ENCODE measurements around the gene MAN1A1.

MAN1A1 gene

DNA sequence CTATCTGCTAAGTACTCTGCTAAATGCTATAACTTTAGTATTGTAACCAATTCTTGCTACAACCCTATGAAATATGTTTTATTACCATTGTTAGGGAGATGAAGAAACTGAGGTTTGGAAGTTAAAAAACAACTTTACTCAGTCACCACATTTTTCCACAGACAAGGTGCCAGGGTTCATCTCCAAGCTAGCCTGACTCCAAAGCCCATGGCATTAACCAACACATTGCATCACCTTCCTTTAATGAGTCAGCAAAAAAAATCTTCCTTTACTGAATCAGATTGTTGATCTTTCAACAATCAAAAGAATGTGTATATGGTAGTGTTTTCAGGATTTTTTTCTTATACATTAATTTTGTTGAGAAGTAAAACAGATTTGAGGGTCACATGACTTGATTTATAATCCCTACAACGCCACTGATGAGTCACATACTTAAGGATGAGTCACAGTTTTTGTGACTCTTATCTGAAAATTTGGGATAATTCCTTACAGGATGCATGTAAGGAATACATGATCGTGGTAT is 41.5 kb downstream of the MAN1A1 start:
- TF ChIP-seq CEBPB (IDR thresholded peaks at IDR 0.05) (peak; percentile 59; the same call in 1 of the 2 replicates), EGR1 (IDR thresholded peaks at IDR 0.05) (no peak), FOXM1 (IDR thresholded peaks at IDR 0.05; ENCODE audit: borderline replicate concordance, low read depth) (no peak), NFIC (IDR thresholded peaks at IDR 0.05) (no peak)

DNA sequence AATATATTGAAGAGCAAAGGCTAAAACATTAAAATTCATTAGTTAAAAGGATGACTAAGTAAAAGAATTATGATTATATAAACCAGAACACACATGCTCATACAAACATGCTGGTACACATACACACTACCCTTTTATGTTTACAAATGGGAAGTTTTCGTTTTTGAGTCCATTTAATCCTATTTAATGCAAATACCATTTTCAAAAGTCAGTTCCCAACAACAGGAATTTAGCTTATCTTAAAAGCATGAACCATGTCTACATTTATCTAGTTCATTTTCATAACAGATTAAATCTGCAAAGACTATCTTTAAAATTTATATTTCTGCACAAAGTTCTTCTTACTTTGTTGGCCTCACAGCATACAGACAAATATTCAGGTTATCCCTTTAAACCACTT is 42.5 kb downstream of the MAN1A1 start:
- TF ChIP-seq TAF1 (IDR thresholded peaks at IDR 0.05; ENCODE audit: low read depth) (no peak), TEAD4 (IDR thresholded peaks at IDR 0.05) (no peak), EGR1 (IDR thresholded peaks at IDR 0.05) (no peak), CEBPB (IDR thresholded peaks at IDR 0.05) (no peak), CREB1 (IDR thresholded peaks at IDR 0.05; ENCODE audit: low read depth) (no peak), TCF12 (IDR thresholded peaks at IDR 0.05; ENCODE audit: low read depth) (no peak), RAD21 (IDR thresholded peaks at IDR 0.05; ENCODE audit: low read depth) (no peak), FOXM1 (IDR thresholded peaks at IDR 0.05; ENCODE audit: borderline replicate concordance, low read depth) (no peak), ZBTB7A (IDR thresholded peaks at IDR 0.05; ENCODE audit: low read depth) (no peak), EP300 (IDR thresholded peaks at IDR 0.05; ENCODE audit: borderline replicate concordance) (no peak), YY1 (IDR thresholded peaks at IDR 0.05; ENCODE audit: low read depth) (no peak)
- TF ChIP-seq, protein P1, sequence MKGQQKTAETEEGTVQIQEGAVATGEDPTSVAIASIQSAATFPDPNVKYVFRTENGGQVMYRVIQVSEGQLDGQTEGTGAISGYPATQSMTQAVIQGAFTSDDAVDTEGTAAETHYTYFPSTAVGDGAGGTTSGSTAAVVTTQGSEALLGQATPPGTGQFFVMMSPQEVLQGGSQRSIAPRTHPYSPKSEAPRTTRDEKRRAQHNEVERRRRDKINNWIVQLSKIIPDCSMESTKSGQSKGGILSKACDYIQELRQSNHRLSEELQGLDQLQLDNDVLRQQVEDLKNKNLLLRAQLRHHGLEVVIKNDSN (IDR thresholded peaks at IDR 0.05): no peak
- TF ChIP-seq, protein P2, sequence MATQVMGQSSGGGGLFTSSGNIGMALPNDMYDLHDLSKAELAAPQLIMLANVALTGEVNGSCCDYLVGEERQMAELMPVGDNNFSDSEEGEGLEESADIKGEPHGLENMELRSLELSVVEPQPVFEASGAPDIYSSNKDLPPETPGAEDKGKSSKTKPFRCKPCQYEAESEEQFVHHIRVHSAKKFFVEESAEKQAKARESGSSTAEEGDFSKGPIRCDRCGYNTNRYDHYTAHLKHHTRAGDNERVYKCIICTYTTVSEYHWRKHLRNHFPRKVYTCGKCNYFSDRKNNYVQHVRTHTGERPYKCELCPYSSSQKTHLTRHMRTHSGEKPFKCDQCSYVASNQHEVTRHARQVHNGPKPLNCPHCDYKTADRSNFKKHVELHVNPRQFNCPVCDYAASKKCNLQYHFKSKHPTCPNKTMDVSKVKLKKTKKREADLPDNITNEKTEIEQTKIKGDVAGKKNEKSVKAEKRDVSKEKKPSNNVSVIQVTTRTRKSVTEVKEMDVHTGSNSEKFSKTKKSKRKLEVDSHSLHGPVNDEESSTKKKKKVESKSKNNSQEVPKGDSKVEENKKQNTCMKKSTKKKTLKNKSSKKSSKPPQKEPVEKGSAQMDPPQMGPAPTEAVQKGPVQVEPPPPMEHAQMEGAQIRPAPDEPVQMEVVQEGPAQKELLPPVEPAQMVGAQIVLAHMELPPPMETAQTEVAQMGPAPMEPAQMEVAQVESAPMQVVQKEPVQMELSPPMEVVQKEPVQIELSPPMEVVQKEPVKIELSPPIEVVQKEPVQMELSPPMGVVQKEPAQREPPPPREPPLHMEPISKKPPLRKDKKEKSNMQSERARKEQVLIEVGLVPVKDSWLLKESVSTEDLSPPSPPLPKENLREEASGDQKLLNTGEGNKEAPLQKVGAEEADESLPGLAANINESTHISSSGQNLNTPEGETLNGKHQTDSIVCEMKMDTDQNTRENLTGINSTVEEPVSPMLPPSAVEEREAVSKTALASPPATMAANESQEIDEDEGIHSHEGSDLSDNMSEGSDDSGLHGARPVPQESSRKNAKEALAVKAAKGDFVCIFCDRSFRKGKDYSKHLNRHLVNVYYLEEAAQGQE (IDR thresholded peaks at IDR 0.05; ENCODE audit: low read depth): no peak
- TF ChIP-seq, protein P3, sequence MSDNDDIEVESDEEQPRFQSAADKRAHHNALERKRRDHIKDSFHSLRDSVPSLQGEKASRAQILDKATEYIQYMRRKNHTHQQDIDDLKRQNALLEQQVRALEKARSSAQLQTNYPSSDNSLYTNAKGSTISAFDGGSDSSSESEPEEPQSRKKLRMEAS (IDR thresholded peaks at IDR 0.05): no peak

DNA sequence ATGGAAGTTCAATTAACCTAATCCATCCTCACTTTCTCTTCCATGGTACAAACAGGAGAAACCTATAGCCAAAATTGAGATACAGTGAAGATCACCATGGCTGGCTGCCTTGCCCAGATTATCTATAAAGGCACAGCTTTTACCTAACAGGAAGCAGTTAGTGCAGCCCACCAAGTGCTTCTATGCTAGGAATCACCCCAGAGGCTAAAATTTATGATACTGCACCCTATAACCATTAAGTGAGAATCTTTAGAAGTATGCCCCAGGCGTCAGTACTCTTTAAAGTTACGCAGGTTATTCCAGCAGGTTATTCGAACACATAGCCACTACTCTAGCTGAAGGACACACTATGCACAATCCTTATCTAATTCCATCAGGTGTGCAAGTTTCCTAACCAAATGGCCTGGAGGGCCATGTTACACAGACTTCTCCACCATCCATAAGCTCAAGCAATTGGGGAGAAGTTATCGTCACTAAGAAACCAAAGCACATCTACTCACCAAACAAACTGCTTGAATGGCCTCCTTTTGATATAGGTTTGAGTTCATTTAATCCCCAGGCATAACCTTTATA is 43.1 kb downstream of the MAN1A1 start:
- TF ChIP-seq YY1 (IDR thresholded peaks at IDR 0.05; ENCODE audit: low read depth): no peak
- no peak for TF ChIP-seq TAF1 (IDR thresholded peaks at IDR 0.05; ENCODE audit: low read depth)
- no peak for TF ChIP-seq NFIC (IDR thresholded peaks at IDR 0.05)
- TF ChIP-seq, protein P2 (IDR thresholded peaks at IDR 0.05; ENCODE audit: low read depth): no peak
- no peak for TF ChIP-seq CEBPB (IDR thresholded peaks at IDR 0.05)
- no peak for TF ChIP-seq TEAD4 (IDR thresholded peaks at IDR 0.05)
- TF ChIP-seq, protein P3 (IDR thresholded peaks at IDR 0.05): no peak
- no peak for TF ChIP-seq CREB1 (IDR thresholded peaks at IDR 0.05; ENCODE audit: low read depth)
- no peak for TF ChIP-seq ZBTB7A (IDR thresholded peaks at IDR 0.05; ENCODE audit: low read depth)
- TF ChIP-seq, protein P1 (IDR thresholded peaks at IDR 0.05): no peak
- TF ChIP-seq EGR1 (IDR thresholded peaks at IDR 0.05): no peak
- no peak for TF ChIP-seq RAD21 (IDR thresholded peaks at IDR 0.05; ENCODE audit: low read depth)
- no peak for TF ChIP-seq FOXM1 (IDR thresholded peaks at IDR 0.05; ENCODE audit: borderline replicate concordance, low read depth)
- TF ChIP-seq TCF12 (IDR thresholded peaks at IDR 0.05; ENCODE audit: low read depth): no peak
- TF ChIP-seq EP300 (IDR thresholded peaks at IDR 0.05; ENCODE audit: borderline replicate concordance): no peak

DNA sequence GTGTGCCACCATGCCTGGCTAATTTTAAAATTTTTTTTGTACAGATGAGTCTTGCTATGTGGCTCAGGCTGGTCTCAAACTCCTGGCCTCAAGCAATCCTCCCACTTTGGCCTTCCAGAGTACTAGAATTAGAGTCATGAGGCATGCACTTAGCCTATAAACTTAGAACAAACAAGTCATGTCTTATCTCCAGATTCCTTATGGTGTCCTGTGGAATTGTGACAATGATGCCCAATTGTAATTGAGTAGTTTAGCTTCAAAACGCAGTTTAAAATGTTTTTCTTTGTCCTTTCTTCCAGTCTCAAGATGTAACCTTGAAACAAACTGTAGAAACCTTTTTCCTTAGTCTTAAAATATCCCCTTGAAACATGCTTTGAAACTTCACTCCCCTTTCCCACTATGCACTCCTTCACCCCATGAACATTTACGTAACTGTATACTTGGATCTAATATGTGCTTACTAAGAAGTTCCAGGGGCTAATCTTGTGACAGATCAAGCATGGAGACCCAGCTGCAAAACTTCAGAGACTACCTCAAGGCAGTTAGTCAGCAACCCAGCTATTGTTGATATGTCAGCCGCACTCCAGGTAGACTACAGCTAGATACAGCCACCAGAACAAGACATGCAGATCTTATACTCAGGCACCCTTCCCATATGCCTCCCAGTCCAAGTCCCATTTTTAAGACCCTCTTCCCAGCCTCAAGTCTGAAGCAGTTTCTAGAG is 46.2 kb downstream of the MAN1A1 start:
- TF ChIP-seq, protein P1 (IDR thresholded peaks at IDR 0.05): no peak
- no peak for TF ChIP-seq EGR1 (IDR thresholded peaks at IDR 0.05)
- TF ChIP-seq NFIC (IDR thresholded peaks at IDR 0.05): no peak
- no peak for TF ChIP-seq YY1 (IDR thresholded peaks at IDR 0.05; ENCODE audit: low read depth)
- no peak for TF ChIP-seq RAD21 (IDR thresholded peaks at IDR 0.05; ENCODE audit: low read depth)

DNA sequence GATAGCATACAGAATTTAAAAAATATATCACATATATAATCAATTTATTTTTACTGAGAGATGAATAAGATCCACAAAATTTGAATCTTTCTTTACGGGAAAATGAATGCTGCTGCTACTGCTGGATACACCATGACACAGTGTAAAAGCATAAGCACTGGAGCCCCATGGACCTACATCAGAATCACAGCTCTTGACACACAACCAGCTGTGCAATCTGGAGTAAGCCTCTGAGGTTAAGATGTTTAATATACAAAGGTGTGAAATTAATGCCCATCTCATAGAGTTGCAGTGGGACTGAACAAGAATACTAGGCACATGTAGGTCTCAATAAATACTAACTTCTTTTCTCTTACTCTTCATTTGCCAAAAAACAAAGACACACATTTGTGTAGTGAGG is 48.1 kb downstream of the MAN1A1 start:
- TF ChIP-seq, protein P2 (IDR thresholded peaks at IDR 0.05; ENCODE audit: low read depth): no peak
- TF ChIP-seq ZBTB7A (IDR thresholded peaks at IDR 0.05; ENCODE audit: low read depth) (no peak), CEBPB (IDR thresholded peaks at IDR 0.05) (no peak), TEAD4 (IDR thresholded peaks at IDR 0.05) (no peak), CREB1 (IDR thresholded peaks at IDR 0.05; ENCODE audit: low read depth) (no peak), EGR1 (IDR thresholded peaks at IDR 0.05) (no peak), NFIC (IDR thresholded peaks at IDR 0.05) (no peak), TCF12 (IDR thresholded peaks at IDR 0.05; ENCODE audit: low read depth) (no peak), TAF1 (IDR thresholded peaks at IDR 0.05; ENCODE audit: low read depth) (no peak), YY1 (IDR thresholded peaks at IDR 0.05; ENCODE audit: low read depth) (no peak), EP300 (IDR thresholded peaks at IDR 0.05; ENCODE audit: borderline replicate concordance) (no peak), FOXM1 (IDR thresholded peaks at IDR 0.05; ENCODE audit: borderline replicate concordance, low read depth) (no peak)
- TF ChIP-seq, protein P1 (IDR thresholded peaks at IDR 0.05): no peak
- TF ChIP-seq, protein P3 (IDR thresholded peaks at IDR 0.05): no peak

All from Ishikawa (cell line).